SK-N-SH (cell line): ENCODE measurements around the gene ACIN1. TPM values are rescaled to one million over a fixed set of nuclear protein-coding genes. Genes with fewer than 3 reads are reported as not detected.

Source experiments
- CTCF ChIA-PET: fragments of 300-600, 350-600 bp; formaldehyde crosslinking; extraction: SDS; loops from one replicate; lab custom pipeline; 2021; lab: Yijun Ruan, JAX
- POLR2A ChIA-PET: fragments of 350-600 bp; sonication (Branson Sonifier 250); formaldehyde crosslinking; extraction: SDS; loops from one replicate; lab custom pipeline; 2020; ENCODE audit warnings: antibody characterized with exemption, inconsistent platforms; lab: Yijun Ruan, JAX
- DNase-seq: peaks from one replicate; pipeline ENCODE4 v3.0.0; 2012
- H2AFZ ChIP-seq: fragments of 200-600 bp; sonication (generic); 2 replicates; pipeline ENCODE4 v1.8.1; 2016; ENCODE audit warnings: antibody characterized with exemption, mild to moderate bottlenecking, low read depth
- H3F3A ChIP-seq: fragments of 200-600 bp; sonication (generic); replicated peaks from 2 replicates; pipeline ENCODE3; 2016; ENCODE audit warnings: antibody characterized with exemption, mild to moderate bottlenecking; ENCODE audit not compliant: insufficient read depth
- H3K27ac ChIP-seq, 2 experiments: fragments of 200-500 bp in 1 of 2; fragments of 200-600 bp in 1 of 2; sonication (Bioruptor generic) in 1 of 2; sonication (generic), shearing (Covaris generic) in 1 of 2; 2 replicates each; pipeline versions ENCODE4 v1.5.1 to v1.6.1; 2014 to 2016; ENCODE audit warnings: low read depth in 2 of 2, inconsistent platforms in 1 of 2, low read length in 1 of 2, mild to moderate bottlenecking in 1 of 2, mixed read lengths in 1 of 2
- H3K27me3 ChIP-seq: fragments of 200-600 bp; sonication (generic), shearing (Covaris generic); 2 replicates; pipeline ENCODE4 v1.6.1; 2016; ENCODE audit warnings: mixed run types; ENCODE audit not compliant: insufficient read depth
- H3K36me3 ChIP-seq, 2 experiments: fragments of 200-500 bp in 1 of 2; fragments of 200-600 bp in 1 of 2; sonication (Bioruptor generic) in 1 of 2; sonication (generic) in 1 of 2; replicated peaks in 1 of 2; 2 replicates each; pipeline versions ENCODE3 to v1.5.1; 2014 to 2016; ENCODE audit warnings: low read length in 1 of 2, mild to moderate bottlenecking in 1 of 2; ENCODE audit not compliant: insufficient read depth in 2 of 2, control insufficient read depth in 1 of 2
- H3K4me1 ChIP-seq, 2 experiments: fragments of 200-500 bp in 1 of 2; fragments of 200-600 bp in 1 of 2; sonication (Bioruptor generic) in 1 of 2; sonication (generic), shearing (Covaris generic) in 1 of 2; 2 replicates each; pipeline versions ENCODE4 v1.5.1 to v1.6.1; 2014 to 2016; ENCODE audit warnings: low read depth in 1 of 2, low read length in 1 of 2, mixed run types in 1 of 2; ENCODE audit not compliant: insufficient read depth in 2 of 2, control insufficient read depth in 1 of 2
- H3K4me2 ChIP-seq: fragments of 200-600 bp; sonication (generic), shearing (Covaris generic); 2 replicates; pipeline ENCODE4 v1.6.1; 2017; ENCODE audit warnings: mixed run types
- H3K4me3 ChIP-seq, 2 experiments: fragments of 200-500 bp in 1 of 2; fragments of 200-600 bp in 1 of 2; sonication (Bioruptor generic) in 1 of 2; sonication (generic), shearing (Covaris generic) in 1 of 2; 2 replicates each; pipeline versions ENCODE4 v1.5.1 to v1.8.1; 2014 to 2016; ENCODE audit warnings: low read depth in 2 of 2, inconsistent platforms in 1 of 2, low read length in 1 of 2, mild to moderate bottlenecking in 1 of 2, mixed read lengths in 1 of 2, moderate library complexity in 1 of 2
- H3K79me2 ChIP-seq: fragments of 200-600 bp; sonication (generic); 2 replicates; pipeline ENCODE4 v1.8.1; 2017; ENCODE audit warnings: mild to moderate bottlenecking; ENCODE audit not compliant: insufficient read depth
- H3K9ac ChIP-seq: fragments of 200-600 bp; sonication (generic); 2 replicates; pipeline ENCODE4 v1.6.1; 2017; ENCODE audit warnings: mixed run types
- H3K9me2 ChIP-seq: fragments of 200-600 bp; sonication (generic); 2 replicates; pipeline ENCODE4 v1.6.1; 2017; ENCODE audit warnings: mixed run types
- H3K9me3 ChIP-seq: fragments of 200-600 bp; sonication (generic); 2 replicates; pipeline ENCODE4 v1.6.1; 2017; ENCODE audit warnings: mixed run types, mild to moderate bottlenecking, moderate library complexity
- H4K20me1 ChIP-seq: fragments of 200-600 bp; sonication (generic); 2 replicates; pipeline ENCODE4 v1.6.1; 2017; ENCODE audit warnings: mild to moderate bottlenecking, mixed run types; ENCODE audit not compliant: insufficient read depth
- ELF1 ChIP-seq: IDR thresholded peaks from 2 replicates; pipeline ENCODE4 v1.4.0; 2012
- EZH2phosphoT487 ChIP-seq: fragments of 200-600 bp; sonication (generic); IDR thresholded peaks from 2 replicates; pipeline ENCODE4 v1.6.1; 2017; ENCODE audit warnings: low read depth, mixed run types, mild to moderate bottlenecking, antibody characterized with exemption, moderate library complexity, borderline replicate concordance
- FOSL2 ChIP-seq: IDR thresholded peaks from 2 replicates; pipeline ENCODE4 v1.4.0; 2012; ENCODE audit warnings: low read depth, mild to moderate bottlenecking, moderate library complexity, borderline replicate concordance
- FOXM1 ChIP-seq: IDR thresholded peaks from 2 replicates; pipeline ENCODE4 v1.4.0; 2012; ENCODE audit warnings: low read depth, mild to moderate bottlenecking
- JUND ChIP-seq: IDR thresholded peaks from 2 replicates; pipeline ENCODE4 v1.4.0; 2012
- NFIC ChIP-seq: IDR thresholded peaks from 2 replicates; pipeline ENCODE4 v1.4.0; 2012; ENCODE audit warnings: borderline replicate concordance
- NRF1 ChIP-seq: IDR thresholded peaks from 2 replicates; pipeline ENCODE4 v1.6.1; 2012; ENCODE audit warnings: low read depth, mild to moderate bottlenecking, low read length
- RFX5 ChIP-seq: IDR thresholded peaks from 2 replicates; pipeline ENCODE4 v1.6.1; 2012; ENCODE audit warnings: mild to moderate bottlenecking, improper control_type of control experiment, low read length
- RXRA ChIP-seq: IDR thresholded peaks from 2 replicates; pipeline ENCODE4 v1.4.0; 2012; ENCODE audit warnings: low read depth, mild to moderate bottlenecking, borderline replicate concordance
- SMC3 ChIP-seq: IDR thresholded peaks from 2 replicates; pipeline ENCODE4 v1.6.1; 2012; ENCODE audit warnings: low read depth, low read length, improper control_type of control experiment
- YY1 ChIP-seq: IDR thresholded peaks from 2 replicates; pipeline ENCODE4 v1.4.0; 2012; ENCODE audit warnings: low read depth, mild to moderate bottlenecking
- WGBS: methylation state at CpG from one replicate; pipeline ENCODE4 v1.1.6; 2017; ENCODE audit warnings: low lambda C conversion rate; 5-methylcytosine and 5-hydroxymethylcytosine counted together
- polyA plus RNA-seq, 3 experiments: library from polyadenylated mRNA; depleted of rRNA; stranded (reverse); fragments of >200 nt; gene quantifications; 2 replicates each; pipeline ENCODE4 v1.2.3, GENCODE V29; 2012
- TF ChIP-seq, protein P1 (sequence below): IDR thresholded peaks from 2 replicates; pipeline ENCODE4 v1.4.0; 2012; ENCODE audit warnings: low read depth, borderline replicate concordance

The ACIN1 gene
- polyA plus RNA-seq, 1 of the 3 experiments (the other 2 are of a cell fraction): 159 TPM

- CTCF ChIA-PET: interaction anchor here (1.1 to 5.8 kb wide), 3 partner anchors 9 to 106 kb away, joined by 3 to 68 read pairs (median 10); no protein-coding TSS in a partner anchor
- 64% methylated on average over 1 of the region's 1 CpG for WGBS
Measured at GRCh38 chr14:23080474-23080873, 14.5 kb downstream of the ACIN1 start.

DNA sequence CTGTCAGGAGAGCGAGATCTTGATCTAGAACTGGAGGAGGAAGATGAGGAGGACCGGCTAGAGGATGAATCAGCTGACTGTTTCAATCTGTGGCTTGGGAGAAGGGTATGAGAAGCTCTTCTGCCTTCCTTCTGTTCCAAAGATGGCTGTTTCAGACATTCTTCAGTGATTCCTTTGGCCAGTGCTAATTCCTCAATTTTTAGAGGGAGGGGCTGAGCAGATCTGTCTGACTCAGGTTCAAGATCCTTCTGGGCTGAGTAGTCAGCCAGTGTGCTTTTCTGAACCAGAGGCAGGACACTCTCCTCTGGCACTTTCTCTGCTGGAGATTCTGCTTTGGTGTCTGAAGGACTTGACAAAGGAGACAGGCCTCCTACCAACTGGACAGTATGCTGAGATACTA lies 15.2 kb downstream of the ACIN1 start:
- H3K36me3 ChIP-seq: peaks cover 73 to 87% of the 10 kb centered on the region in 2 experiments
- H3K27ac ChIP-seq: peak overlapping the region in 1 of 2 experiments; percentile 75; a peak in 1 of 4 replicates
- H4K20me1 ChIP-seq: no peaks in the 10 kb centered on the region
- WGBS: 88% methylated on average over 2 of the region's 2 CpGs
- CTCF ChIA-PET: interaction anchor here (2.5 to 5.8 kb wide), 3 partner anchors 8 to 19 kb away, joined by 10 to 68 read pairs (median 41); partner anchors contain the start of gene CDH24
- H3K4me1 ChIP-seq: peaks cover 0 to 22% of the 10 kb centered on the region in 2 experiments; a peak in 2 of 4 replicates
- H3K9ac ChIP-seq: no peak overlapping the region
- 0 out of 2 replicates have a peak overlapping the region, but pooled peaks have one; percentile 42 for H3K4me2 ChIP-seq
- no peak overlapping the region for H2AFZ ChIP-seq
- POLR2A ChIA-PET: no interaction called here
- DNase-seq: no peak
- H3K79me2 ChIP-seq: peaks cover 55% of the 10 kb centered on the region
- no peak for TF ChIP-seq NFIC
- TF ChIP-seq FOXM1: no peak
- TF ChIP-seq RXRA: no peak
- no peak for TF ChIP-seq YY1
- TF ChIP-seq, all 33 proteins: peak for 0
- no peak overlapping the region for H3K4me3 ChIP-seq
- no peaks in the 10 kb centered on the region for H3K27me3 ChIP-seq
- no peaks in the 10 kb centered on the region for H3K9me3 ChIP-seq
- H3K9me2 ChIP-seq: no peaks in the 10 kb centered on the region
- peaks cover 45% of the 10 kb centered on the region for H3F3A ChIP-seq

More at GRCh38 chr14:23080474-23080873, 14.5 kb downstream of the ACIN1 start:
- DNase-seq: no peak
- Histone ChIP-seq H3K4me1 (peaks cover 0 to 22% of the 10 kb centered on the region in 2 experiments; a peak in 2 of 4 replicates), H3K9ac (no peak overlapping the region), H2AFZ (no peak overlapping the region), H3K79me2 (peaks cover 55% of the 10 kb centered on the region), H4K20me1 (no peaks in the 10 kb centered on the region), H3K27me3 (no peaks in the 10 kb centered on the region), H3K9me3 (no peaks in the 10 kb centered on the region), H3F3A (peaks cover 41% of the 10 kb centered on the region), H3K4me2 (no peak overlapping the region), H3K27ac (peak overlapping the region in 1 of 2 experiments; percentile 75; a peak in 2 of 4 replicates), H3K9me2 (no peaks in the 10 kb centered on the region), H3K36me3 (peaks cover 71 to 86% of the 10 kb centered on the region in 2 experiments), H3K4me3 (no peak overlapping the region)
- TF ChIP-seq RFX5 (no peak), NRF1 (no peak), ELF1 (no peak), EZH2phosphoT487 (no peak), JUND (no peak), FOSL2 (no peak), FOXM1 (no peak), SMC3 (no peak)
- TF ChIP-seq, protein P1, sequence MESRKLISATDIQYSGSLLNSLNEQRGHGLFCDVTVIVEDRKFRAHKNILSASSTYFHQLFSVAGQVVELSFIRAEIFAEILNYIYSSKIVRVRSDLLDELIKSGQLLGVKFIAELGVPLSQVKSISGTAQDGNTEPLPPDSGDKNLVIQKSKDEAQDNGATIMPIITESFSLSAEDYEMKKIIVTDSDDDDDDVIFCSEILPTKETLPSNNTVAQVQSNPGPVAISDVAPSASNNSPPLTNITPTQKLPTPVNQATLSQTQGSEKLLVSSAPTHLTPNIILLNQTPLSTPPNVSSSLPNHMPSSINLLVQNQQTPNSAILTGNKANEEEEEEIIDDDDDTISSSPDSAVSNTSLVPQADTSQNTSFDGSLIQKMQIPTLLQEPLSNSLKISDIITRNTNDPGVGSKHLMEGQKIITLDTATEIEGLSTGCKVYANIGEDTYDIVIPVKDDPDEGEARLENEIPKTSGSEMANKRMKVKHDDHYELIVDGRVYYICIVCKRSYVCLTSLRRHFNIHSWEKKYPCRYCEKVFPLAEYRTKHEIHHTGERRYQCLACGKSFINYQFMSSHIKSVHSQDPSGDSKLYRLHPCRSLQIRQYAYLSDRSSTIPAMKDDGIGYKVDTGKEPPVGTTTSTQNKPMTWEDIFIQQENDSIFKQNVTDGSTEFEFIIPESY: no peak
- POLR2A ChIA-PET: no interaction called here
